Activated CD8-positive, alpha-beta memory T cell treated with anti-CD3 and anti-CD28 coated beads for 4 hours (primary cell): Measurements from ENCODE around the gene SLC25A45.

Experiments used
- DNase-seq, 2 donors: peaks; one replicate each; pipeline ENCODE4 v3.0.0-alpha.2; 2020; ENCODE audit warnings: low read depth in 2 of 2

Gene SLC25A45

DNA sequence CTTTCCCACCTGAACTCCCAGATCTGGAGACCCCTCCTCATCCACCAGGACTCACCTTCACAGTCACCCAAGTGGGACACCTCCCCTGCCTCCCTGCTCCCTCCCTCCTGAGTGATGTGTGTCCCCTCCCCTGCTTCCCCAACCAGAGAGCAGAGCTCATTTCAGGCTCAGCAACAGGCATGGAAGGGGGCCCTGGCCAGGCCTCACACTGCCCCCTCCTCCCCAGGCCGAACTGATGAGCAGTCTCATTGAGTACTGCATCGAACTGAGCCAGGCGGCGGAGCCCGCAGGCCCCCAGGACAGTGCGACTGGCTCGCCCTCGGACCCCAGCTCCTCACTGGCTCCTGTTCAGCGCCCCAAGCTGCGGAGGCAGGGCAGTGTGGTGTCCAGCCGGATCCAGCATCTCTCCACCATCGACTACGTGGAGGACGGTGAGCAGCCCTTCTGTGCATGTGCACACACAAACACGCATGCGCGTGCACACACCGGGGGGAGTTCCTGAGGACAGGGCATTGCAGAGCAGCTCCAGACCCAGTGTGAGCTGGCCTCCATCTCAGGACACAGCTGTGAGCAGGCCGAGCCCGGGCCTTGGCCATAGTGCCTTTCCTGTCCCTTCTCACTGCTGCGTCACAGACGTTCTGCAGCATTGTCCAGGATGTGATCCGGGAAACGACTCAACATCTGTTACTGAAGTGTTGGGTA is 22.3 kb upstream of the SLC25A45 start:
- no peak for DNase-seq

DNA sequence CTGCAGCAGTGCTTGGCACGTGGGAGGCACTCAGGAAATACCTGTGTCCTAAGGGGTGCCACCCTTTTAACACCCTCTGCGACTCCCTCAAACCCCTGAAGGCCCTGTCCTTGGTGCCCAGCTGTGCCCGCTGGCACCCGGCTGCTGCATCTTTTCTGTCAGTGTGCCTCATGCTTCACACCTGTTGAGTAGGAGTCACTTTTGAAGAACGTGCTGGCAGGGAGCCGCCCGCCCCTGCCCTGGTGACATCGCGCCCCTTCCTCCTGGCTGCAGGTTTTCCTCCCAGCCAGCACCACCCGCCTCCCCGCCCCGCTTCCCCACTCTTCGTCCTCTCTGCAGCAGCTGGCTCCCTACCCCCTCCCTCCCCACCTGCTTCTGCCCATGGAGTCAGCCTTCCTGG is 21.8 kb upstream of the SLC25A45 start:
- no peak for DNase-seq

DNA sequence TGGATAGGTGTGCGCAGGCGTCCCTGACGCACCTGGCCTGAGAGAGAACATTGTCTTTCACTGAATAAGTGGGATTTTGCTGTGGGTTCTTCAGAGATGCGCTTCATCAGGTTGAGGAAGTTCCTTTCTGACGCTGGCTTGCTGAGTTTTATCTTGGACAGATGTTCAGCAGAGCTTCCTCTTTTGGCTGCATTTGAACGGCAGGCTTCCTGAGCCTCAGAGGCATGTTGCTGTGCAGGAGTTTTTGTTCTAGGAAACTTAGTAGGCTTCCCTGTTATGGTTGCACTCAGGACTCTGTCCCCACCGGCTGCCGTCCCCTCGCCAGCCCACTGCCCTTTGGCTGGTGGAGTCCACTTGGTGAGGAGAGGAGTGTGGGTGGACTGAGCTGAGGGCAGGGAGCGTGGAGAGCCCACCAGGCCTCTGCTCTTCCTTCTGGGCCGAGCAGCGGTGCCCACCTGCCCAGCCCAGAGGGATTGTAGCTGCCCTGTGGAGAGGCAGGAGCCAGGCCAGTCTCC is 21.2 kb upstream of the SLC25A45 start:
- no peak for DNase-seq

DNA sequence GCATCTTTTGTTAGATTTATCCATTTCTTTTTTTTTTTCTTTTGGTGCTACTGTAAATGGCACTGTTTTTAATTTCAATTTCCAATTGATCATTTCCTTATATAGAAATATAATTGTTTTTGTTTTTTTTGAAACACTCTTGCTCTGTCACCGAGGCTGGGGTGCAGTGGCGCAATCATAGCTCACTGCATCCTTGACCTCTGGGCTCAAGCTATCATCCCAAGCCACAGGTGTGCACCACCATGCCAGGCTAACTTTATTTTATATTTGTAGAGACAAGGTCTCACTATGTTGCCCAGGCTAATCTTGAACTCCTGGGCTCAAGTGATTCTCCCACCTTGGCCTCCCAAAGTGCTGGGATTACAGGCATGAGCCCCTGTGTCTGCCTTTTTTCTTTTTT is 20.3 kb upstream of the SLC25A45 start:
- DNase-seq: no peak

DNA sequence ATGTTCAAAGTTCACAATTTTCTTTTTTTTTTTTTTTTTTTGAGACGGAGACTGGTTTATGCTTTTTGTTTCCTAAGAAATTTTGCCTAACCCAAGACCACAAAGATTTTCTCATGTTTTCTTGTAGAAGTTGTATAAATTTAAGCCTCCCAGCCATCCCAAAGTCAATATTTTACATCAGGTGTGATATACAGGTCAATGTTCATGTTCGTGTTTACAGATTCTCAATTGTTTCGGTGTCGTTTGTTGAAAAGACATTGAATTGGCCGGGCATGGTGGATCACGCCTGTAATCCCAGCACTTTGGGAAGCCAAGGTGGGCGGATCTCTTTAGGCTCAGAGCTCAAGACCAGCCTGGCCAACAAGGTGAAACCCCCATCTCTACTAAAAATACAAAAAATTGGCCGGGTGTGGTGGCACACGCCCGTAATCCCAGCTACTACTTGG is 19.4 kb upstream of the SLC25A45 start:
- DNase-seq: no peak

DNA sequence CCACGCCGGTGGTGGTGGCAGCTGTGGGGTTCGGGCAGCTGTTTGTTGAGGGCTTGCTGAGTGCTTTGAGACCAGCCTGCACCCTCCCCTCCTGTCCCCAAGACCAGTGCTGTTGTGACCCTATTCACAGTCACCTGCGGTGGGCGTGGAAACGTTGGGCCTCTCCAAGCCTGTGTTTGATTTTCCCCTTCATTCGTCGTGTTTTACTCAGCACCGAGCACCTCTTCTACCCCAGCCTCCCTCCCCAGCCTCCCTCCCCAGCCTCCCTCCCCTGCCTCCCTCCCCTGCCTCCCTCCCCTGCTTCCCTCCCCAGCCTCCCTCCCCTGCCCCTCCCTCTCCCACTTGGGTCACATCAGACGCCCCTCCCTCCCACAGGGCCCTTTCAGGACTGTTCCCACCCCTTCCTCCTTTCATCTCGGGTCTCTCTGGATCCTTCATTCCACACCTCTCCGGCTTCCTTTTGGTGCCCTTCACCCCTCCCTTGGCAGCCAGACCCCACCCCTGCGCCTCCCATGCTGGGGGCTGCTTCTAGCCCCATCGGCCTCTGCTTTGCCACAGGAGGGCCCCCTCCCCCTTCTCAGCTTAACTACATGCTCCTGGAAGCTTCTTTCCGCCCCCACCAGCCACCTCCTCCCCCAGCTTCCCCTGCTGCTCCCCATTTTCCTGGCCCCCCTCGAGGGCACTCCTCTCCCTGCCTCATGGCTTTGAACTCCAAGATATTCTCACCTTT is 18.8 kb upstream of the SLC25A45 start:
- no peak for DNase-seq

DNA sequence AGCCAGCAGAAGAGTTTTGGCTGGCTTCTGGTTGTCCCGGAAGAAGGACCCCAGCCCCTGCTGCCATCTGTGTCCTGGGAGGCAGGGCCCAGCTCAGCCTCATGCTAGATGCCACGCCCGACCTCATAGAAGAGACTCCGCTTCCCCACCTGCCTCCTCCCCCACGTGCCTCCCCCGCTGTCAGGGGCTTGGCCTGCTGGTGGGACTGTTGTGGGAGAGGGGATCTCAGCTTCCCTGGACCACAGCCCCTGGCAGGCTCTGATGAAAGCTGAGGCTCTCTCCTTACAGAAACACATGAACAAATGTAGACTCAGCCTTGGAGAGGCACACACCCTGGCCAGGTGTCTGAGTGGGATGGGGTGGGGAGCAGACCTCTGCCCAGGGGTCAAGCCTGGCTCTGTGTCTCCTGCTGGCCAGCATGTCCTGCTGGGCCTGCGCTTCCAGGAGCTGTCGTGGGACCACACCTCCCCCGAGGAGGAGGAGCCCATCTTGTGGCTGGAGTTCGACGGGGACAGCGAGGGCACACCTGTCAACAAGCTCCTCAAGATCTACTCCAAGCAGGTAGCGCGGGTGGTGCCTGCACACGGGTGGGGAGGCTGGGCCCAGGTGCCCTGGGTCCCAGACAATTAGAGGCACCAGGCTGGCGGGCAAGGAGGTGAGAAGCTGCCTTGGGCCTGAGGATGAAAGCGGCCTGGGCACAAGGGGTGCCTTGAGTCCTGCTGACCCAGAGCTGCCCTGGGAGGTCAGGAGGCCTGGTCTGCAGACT is 18.0 kb upstream of the SLC25A45 start:
- no peak for DNase-seq

DNA sequence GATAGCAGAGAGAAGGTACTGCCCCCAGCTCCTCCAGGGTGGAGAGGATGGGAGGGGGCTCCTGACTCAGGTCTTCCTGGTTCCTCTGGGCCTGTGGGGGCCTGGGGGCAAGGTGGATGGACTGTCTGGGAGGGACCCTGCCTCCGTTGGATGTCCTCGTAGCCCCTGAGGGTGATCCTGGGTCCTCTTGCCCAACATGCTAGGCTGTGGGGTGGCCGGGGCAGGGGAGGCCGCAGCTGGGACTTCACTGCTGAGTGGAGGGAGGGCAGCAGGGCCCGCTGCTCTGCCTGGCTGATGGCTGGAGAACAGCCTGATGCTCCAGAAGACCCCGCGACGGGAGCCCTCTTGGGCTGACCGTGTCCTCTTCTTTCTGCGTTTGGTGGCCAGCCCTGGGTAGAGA is 17.4 kb upstream of the SLC25A45 start:
- no peak for DNase-seq

DNA sequence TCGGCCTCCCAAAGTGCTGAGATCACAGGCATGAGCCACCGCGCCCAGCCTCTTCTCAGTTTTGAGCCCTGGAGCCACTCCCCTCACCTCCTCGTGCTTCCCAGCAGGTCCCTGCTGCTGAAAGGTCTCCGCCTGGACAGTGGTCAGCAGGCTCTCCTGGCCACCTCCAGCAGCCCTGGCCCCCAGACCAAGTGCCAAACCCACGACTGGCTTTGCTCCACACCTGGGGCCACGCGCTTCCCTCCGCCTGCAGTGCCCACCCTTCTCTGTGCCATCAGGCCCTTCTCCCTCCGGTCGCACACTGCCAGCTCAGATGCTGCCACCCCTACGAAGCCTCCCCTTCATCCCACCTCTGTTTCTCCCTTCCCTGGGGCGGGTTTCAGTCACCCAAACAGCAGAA is 16.8 kb upstream of the SLC25A45 start:
- DNase-seq: no peak

DNA sequence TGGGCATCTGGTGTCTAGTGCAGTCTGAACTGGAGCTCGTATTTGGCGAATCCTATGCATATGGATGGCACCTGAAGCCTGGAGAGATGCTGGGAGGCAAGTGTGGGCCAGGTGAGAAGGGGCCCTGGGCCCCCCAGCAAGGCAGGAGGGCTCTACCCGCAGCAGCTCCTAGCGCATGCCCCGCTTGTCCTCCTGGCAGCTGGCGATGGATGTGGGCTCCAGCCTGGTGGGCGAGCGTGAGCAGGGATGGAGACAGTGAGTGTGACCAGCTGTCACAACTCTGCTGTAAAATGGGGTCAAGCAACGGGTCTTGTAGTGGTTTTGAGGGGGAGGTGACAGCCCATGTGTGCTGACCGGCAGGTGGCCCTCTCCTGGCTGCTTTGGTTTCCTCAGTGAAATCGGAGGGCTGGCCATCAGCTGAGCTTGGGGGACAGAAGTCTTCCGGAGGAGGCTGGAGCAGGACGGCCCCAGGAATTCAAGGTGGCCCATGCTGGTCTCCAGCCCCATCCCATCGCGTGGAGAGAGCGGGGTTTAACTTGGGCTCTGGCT is 16.0 kb upstream of the SLC25A45 start:
- no peak for DNase-seq

DNA sequence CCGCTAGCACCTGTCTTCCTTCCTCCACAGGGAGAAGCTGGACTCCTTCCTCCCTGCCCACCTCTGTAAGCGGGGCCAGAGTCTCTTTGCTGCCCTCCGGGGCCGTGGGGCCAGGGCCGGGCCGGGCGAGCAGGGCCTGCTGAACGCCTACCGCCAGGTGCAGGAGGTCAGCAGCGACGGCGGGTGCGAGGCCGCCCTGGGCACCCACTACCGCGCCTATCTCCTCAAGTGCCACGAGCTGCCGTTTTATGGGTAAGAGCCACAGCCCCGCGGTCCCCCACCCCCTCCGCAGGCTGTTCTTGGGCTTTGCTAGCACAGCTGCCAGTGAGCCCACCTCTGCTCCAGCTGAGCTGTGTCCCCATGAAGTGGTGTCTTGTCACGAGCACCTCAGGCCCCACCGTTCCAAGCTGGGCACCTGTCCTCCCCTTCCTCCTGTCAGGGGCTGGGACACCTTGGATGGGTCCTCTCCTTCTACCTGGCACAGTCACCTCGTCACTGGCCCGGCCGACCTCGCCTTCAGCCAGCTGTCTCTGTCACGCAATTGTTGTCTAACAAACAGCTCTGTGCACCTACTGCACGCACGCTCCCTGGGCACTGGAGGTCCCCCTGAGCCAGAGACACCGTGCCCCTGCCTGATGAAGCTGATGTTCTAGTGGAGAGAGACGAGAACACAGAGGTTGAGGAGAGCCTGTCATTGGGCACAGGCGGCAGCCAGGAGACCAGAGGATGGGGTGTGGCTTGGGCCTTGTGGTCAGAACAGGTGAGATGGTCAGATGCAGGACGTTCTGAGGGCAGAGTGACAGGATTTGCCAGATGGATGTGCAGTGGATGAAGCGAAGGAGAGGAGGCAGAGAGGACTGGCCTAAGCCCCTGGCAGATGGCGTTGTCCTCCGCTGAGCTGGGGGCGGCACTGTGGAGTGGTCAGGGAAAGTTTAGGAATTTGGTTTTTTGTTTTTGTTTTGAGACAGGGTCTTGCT is 14.6 kb upstream of the SLC25A45 start:
- DNase-seq: no peak

DNA sequence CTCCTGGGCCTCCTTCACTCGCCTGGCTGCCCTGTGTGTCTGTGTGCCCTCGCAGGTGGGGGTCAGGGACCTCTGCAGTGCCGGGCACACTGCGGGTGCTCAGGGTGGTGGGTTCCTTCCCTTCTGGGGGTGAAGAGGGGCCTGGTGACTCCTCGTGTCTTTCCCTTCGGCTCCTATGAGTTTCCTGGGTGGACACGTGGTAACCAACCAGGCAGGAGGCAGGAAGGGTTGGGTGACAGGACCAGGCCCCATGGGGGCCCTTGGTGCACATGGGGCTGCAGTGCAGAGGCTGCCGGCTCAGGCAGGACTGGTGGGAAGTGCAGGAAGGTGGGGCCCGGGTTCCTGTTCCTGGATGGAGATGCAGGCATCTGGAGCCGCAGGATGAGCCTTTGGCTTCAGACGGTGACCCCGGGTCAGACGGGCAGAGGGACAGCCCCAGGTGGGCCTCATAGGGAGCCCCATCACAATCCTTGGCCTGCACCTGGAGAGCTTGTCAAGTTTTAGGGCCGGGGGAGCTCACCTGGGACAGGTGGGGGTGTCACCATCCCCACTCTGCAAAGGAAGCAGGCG is 13.6 kb upstream of the SLC25A45 start:
- no peak for DNase-seq

DNA sequence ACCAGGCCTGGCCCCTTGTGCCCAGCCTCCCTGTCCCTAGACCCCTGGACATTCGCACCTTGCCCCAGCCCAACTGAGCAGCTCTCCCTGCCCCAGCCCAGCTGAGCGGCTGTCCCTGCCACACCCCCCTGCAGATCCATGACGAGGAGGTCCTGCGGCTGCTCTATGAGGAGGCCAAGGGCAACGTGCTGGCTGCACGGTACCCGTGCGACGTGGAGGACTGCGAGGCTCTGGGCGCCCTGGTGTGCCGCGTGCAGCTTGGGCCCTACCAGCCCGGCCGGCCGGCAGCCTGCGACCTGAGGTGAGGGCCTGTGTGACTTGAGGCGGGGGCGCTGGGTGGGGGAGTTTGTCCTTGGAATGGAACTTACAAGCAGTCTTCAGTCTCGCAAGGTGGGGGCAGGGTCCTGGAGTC is 11.7 kb upstream of the SLC25A45 start:
- no peak for DNase-seq

DNA sequence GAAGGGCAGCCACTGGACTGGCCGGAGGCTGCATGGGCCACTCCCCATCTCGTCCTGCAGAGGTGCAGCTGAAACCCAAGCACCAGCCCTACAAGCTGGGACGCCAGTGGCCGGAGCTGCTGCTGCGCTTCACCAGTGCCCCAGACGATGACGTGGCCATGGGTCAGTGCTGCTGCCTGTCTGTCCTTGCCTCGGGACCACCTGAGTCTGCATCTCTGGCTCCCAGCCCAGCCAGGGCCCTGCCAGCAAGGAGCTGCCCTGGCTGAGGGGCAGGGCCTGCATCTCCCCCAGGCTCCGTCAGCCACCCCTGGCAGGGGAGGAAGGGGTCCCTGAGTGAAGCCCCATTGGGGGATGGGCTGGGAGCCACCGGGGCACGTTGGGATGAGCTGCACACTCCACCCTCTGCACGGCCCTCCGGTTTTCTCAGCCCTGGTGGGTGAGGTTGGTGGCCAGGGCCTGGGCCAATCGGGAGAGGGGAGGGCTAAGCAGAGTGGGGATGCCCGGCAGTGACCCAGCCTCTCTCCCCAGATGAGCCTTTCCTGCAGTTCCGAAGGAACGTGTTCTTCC is 11.2 kb upstream of the SLC25A45 start:
- DNase-seq: no peak

DNA sequence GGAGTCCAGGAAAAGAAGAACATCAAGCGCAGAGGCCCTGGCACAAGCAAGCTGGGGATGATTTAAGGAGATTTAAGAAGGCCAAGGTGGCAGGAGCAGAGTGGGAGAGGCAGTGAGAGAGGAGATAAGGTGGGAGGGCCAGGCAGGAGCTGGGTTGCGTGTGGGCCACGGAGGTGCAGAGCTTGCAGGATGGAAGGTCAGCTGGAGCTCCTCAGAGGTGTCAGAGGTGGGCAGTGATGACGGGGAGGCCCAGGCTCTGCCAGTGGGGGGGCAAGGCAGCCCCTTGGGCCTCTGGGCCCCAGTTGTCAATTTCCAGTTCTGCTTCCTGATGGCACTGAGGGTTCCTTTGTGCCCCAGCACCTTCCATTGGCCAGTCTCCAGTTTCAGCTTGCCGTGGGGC is 10.5 kb upstream of the SLC25A45 start:
- no peak for DNase-seq

DNA sequence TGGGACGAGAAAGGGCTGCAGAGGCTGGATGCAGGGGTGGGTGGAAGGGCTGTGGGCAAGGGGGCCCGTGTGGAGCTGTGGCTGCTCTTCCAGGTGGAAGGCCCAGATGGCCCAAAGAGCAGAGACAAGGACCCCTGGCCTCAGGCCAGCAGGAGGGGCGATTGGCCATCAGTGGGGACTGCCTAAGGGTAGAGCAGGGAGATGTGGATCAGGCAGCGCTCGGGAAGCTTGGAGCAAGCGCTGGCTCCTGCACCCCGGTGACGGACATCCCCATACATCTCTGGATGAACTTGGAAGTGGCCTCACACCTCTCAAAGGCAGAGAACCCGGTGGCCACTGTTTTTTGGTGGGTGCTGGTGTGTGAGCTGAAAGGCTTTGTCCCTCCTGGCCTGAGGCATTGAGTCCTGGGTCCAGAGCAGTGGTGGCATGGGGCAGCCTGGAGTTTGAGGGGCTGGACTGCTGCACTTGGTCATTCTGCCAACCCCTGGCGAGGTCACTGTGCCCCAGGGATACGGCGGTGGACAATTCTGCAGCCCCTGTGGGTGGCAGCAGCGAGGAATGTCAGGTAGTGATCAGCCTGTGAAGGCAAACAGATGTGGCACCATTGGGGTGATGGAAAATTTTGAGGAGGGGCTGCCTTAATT is 9.9 kb upstream of the SLC25A45 start:
- no peak for DNase-seq

DNA sequence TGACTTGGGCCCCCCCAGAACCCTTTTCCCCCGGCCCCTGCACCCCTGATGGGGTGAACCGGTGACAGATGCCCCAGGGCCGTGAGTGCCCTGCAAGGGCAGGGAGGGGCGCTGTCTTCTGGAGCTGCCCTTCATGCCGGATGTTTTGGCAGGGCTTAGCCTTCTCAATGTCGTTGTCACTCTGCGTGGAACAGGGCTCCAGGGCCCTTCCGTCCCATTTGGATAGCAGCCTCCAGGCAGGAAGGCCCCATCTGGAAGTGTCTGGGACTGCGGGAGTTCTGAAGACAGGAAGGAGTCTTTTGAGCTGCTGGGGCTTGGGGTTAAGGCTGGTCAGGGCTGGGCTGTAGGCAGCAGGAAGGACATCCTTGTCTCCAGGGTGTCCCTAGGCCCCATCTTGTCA is 8.6 kb upstream of the SLC25A45 start:
- no peak for DNase-seq

DNA sequence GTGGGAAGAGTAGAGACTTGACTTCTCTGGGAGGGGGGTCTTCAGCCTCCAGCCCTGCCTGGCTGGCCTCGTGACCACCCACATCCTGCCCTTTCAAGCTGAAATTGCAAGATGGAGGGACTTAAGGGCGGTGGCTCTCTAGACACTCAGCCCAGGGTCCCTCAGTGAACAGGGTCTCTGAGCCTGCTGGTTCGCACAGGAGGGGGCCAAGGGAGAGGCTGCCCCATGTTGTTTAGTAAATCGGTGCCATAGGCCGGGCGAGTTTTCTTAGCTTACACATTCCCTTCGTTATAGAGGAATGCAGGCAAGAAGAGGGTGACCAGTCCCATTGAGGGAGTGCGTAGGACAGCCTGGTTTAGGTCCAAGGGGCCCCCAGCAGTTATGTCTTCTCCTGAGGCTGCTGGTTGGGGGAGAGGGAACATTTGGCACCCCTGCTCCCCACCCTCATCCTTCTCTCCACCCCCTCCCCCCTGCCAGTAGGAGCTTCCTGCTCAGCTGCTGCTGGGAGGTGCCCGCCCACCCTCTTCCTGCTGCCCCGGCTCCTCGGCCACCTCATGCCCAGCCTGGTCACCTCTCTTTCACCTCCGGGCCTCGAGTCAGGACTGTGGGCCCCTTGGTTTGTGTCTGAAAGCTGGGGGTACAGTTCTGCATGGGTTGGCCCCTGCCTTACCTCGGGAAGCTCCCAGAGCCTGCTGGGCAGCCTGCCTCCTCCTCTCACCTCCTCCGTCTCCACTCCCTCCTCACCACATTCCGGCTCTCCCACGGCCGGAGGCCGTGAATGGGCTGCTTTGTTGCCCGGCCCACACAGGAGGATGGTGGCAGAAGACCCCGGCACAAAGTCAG is 7.9 kb upstream of the SLC25A45 start:
- DNase-seq: no peak
